NCI-H187 (cell line): Measurements from ENCODE around the gene SLC5A6.
"Not testable (repeated sequence)": the region's sequence is repeated elsewhere in the genome, so short reads cannot be mapped to it uniquely, and the experiment has no call there.

Experiments used
- DNase-seq, 2 experiments: peaks; one replicate each; lab custom pipeline; 2025; lab: John Stamatoyannopoulos, UW

SLC5A6 gene

GRCh38 chr2:27205206-27205605 is 6.9 kb downstream of the SLC5A6 start:
- DNase-seq, result no peak

- no peak for DNase-seq
Measured at GRCh38 chr2:27204566-27204965, 7.5 kb downstream of the SLC5A6 start.

- DNase-seq, result no peak
Measured at GRCh38 chr2:27203741-27204140, 8.3 kb downstream of the SLC5A6 start.

GRCh38 chr2:27202854-27203253 is 9.2 kb downstream of the SLC5A6 start:
- DNase-seq, result no peak

- DNase-seq, result no peak
Measured at GRCh38 chr2:27201675-27202074, 10.4 kb downstream of the SLC5A6 start.

- DNase-seq, result no peak
Measured at GRCh38 chr2:27199241-27199640, 12.8 kb downstream of the SLC5A6 start.

- no peak for DNase-seq
Measured at GRCh38 chr2:27198627-27199026, 13.4 kb downstream of the SLC5A6 start.

- not testable (repeated sequence) for DNase-seq
Measured at GRCh38 chr2:27198068-27198467, 14.0 kb downstream of the SLC5A6 start.

GRCh38 chr2:27195799-27196198 is 16.3 kb downstream of the SLC5A6 start:
- not testable (repeated sequence) for DNase-seq

- no peak for DNase-seq
Measured at GRCh38 chr2:27194538-27195354, 17.3 kb downstream of the SLC5A6 start.

GRCh38 chr2:27191070-27191829 is 20.8 kb downstream of the SLC5A6 start:
- no peak for DNase-seq

- DNase-seq, result no peak
Measured at GRCh38 chr2:27189989-27190388, 22.1 kb downstream of the SLC5A6 start.

- no peak for DNase-seq
Measured at GRCh38 chr2:27186613-27187345, 25.3 kb downstream of the SLC5A6 start.

- DNase-seq, result no peak
Measured at GRCh38 chr2:27185331-27186026, 26.6 kb downstream of the SLC5A6 start.

- DNase-seq, result no peak
Measured at GRCh38 chr2:27184115-27184514, 28.0 kb downstream of the SLC5A6 start.

GRCh38 chr2:27182346-27182745 is 29.7 kb downstream of the SLC5A6 start:
- no peak for DNase-seq

- DNase-seq, result no peak
Measured at GRCh38 chr2:27179344-27180000, 32.6 kb downstream of the SLC5A6 start.

- no peak for DNase-seq
Measured at GRCh38 chr2:27178469-27178868, 33.6 kb downstream of the SLC5A6 start.

- no peak for DNase-seq
Measured at GRCh38 chr2:27177441-27178351, 34.4 kb downstream of the SLC5A6 start.

- not testable (repeated sequence) for DNase-seq
Measured at GRCh38 chr2:27175781-27176180, 36.3 kb downstream of the SLC5A6 start.
